ENCODE measurements around the gene RECQL5. TPM values are rescaled to one million over a fixed set of nuclear protein-coding genes. Genes with fewer than 3 reads are reported as not detected.

The RECQL5 gene
- total and polyA plus RNA-seq, 2 of the 8 experiments (the other 6 are each of a cell fraction or from before 2014, with no cell fraction given), result 15.1 to 41.1 TPM

DNA sequence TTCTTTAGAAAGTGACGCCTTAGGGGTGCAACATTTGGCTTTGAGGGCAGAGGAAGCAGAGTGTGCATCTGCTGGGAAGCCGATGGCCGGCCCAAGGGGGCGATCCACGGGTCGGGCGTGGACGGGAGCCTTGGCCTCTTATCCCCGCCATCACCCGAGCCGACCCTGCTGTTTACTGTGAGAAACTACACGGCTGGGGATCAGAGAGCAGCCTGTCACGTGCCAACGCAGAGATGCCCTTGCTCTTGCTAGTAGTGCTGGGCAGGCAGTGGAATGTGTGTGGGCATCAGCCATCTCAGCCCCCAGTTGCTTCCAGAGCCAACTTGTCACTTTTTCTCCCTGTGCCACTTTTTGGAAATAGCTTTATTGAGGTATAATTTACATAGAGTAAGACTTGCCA is 27.6 kb upstream of the RECQL5 start:
- Histone ChIP-seq H2BK20ac (ENCODE audit: low read length) (no peak overlapping the region), H2AK5ac (ENCODE audit: low read depth, low read length) (no peak overlapping the region), H3K18ac (ENCODE audit: extremely low read depth, low read length) (no peak overlapping the region), H3K4me2 (ENCODE audit: insufficient read depth in 1 of 2, low read depth in 2 of 2, low read length in 2 of 2) (no peak overlapping the region; a peak in 1 of 4 replicates), H4K91ac (replicated peaks; ENCODE audit: insufficient read length, low read length) (no peak overlapping the region), H3K23ac (ENCODE audit: insufficient read length) (no peak overlapping the region), H3K9me3 (ENCODE audit: insufficient read depth in 2 of 2, low read depth in 1 of 2, low read length in 1 of 2) (no peaks in the 10 kb centered on the region), H4K8ac (ENCODE audit: extremely low read depth, insufficient read depth, low read length) (no peak overlapping the region), H3K79me1 (ENCODE audit: low read depth, low read length) (peaks cover 10% of the 10 kb centered on the region), H3K36me3 (ENCODE audit: control insufficient read depth in 2 of 4, insufficient read depth in 4 of 4, low read length in 3 of 4) (peaks cover 2 to 9% (median 5%) of the 10 kb centered on the region in 4 experiments; a peak in 5 of 8 replicates), H3K27ac (ENCODE audit: low read depth, low read length) (no peak overlapping the region), H3K4me1 (replicated peaks in 1 of 4; ENCODE audit: control insufficient read depth in 3 of 4, insufficient read depth in 4 of 4, low read length in 3 of 4) (peaks cover 3 to 21% (median 7%) of the 10 kb centered on the region in 4 experiments), H3K56ac (replicated peaks; ENCODE audit: insufficient read length, low read depth, low read length) (no peak overlapping the region), H2AFZ (ENCODE audit: low read length) (no peak overlapping the region), H3K14ac (ENCODE audit: insufficient read length) (no peak overlapping the region), H4K5ac (ENCODE audit: insufficient read length, low read depth, low read length) (no peak overlapping the region), H3K27me3 (replicated peaks in 1 of 4; ENCODE audit: control insufficient read depth in 3 of 4, extremely low read depth in 1 of 4, insufficient read depth in 3 of 4, low read length in 3 of 4) (no peaks in the 10 kb centered on the region), H2BK12ac (ENCODE audit: low read depth, low read length) (no peak overlapping the region), H2BK15ac (ENCODE audit: low read length) (no peak overlapping the region), H2BK120ac (replicated peaks; ENCODE audit: low read depth, low read length) (no peak overlapping the region), H3K23me2 (ENCODE audit: low read depth, low read length) (no peaks in the 10 kb centered on the region), H3K4me3 (ENCODE audit: extremely low read depth in 1 of 4, insufficient read depth in 2 of 4, low read depth in 3 of 4, low read length in 4 of 4) (no peak overlapping the region), H3K79me2 (ENCODE audit: control insufficient read depth in 1 of 2, insufficient read depth in 2 of 2, low read length in 2 of 2) (peaks cover 0 to 31% of the 10 kb centered on the region in 2 experiments; a peak in 2 of 4 replicates), H2BK5ac (ENCODE audit: low read depth, low read length) (no peak overlapping the region), H4K20me1 (replicated peaks in 1 of 2; ENCODE audit: control insufficient read depth in 1 of 2, insufficient read depth in 2 of 2, low read length in 2 of 2) (peaks cover 6 to 14% of the 10 kb centered on the region in 2 experiments), H3K4ac (replicated peaks; ENCODE audit: insufficient read length, low read depth, low read length) (no peak overlapping the region), H3K9ac (replicated peaks in 1 of 4; ENCODE audit: extremely low read depth in 1 of 4, low read depth in 3 of 4, low read length in 3 of 4) (no peak overlapping the region)
- DNase-seq (ENCODE audit: low read depth in 1 of 2, low spot score in 2 of 2) (no peak), FAIRE-seq (no peak)
- ChIA-PET POLR2A (ENCODE audit: partially characterized antibody) (interaction anchor here (0.7 to 1.5 kb wide), 4 partner anchors 11 to 36 kb away, joined by 3 to 6 read pairs (median 4); no protein-coding TSS in a partner anchor), CTCF (ENCODE audit: partially characterized antibody) (interaction anchor here (0.6 to 6.8 kb wide), 10 partner anchors 8 to 170 kb away, joined by 3 to 48 read pairs (median 4); no protein-coding TSS in a partner anchor)
- TF ChIP-seq TCF12 (IDR thresholded peaks at IDR 0.05; ENCODE audit: low read depth, low read length), result no peak
- no peak for TF ChIP-seq SAP30 (IDR thresholded peaks at IDR 0.05; ENCODE audit: insufficient read depth, insufficient replicate concordance, low read length)
- no peak for TF ChIP-seq EGR1 (IDR thresholded peaks at IDR 0.05; ENCODE audit: borderline replicate concordance, low read depth, low read length)
- TF ChIP-seq, protein P1, sequence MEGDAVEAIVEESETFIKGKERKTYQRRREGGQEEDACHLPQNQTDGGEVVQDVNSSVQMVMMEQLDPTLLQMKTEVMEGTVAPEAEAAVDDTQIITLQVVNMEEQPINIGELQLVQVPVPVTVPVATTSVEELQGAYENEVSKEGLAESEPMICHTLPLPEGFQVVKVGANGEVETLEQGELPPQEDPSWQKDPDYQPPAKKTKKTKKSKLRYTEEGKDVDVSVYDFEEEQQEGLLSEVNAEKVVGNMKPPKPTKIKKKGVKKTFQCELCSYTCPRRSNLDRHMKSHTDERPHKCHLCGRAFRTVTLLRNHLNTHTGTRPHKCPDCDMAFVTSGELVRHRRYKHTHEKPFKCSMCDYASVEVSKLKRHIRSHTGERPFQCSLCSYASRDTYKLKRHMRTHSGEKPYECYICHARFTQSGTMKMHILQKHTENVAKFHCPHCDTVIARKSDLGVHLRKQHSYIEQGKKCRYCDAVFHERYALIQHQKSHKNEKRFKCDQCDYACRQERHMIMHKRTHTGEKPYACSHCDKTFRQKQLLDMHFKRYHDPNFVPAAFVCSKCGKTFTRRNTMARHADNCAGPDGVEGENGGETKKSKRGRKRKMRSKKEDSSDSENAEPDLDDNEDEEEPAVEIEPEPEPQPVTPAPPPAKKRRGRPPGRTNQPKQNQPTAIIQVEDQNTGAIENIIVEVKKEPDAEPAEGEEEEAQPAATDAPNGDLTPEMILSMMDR (IDR thresholded peaks at IDR 0.05; ENCODE audit: control extremely low read depth in 1 of 3, insufficient read depth in 1 of 3, low read depth in 1 of 3, low read length in 3 of 3), result no peak
- no peak for TF ChIP-seq HDAC2 (IDR thresholded peaks at IDR 0.05; ENCODE audit: borderline replicate concordance in 1 of 2, low read depth in 2 of 2, low read length in 2 of 2)
- no peak for TF ChIP-seq KDM4A (IDR thresholded peaks at IDR 0.05; ENCODE audit: low read depth, low read length, severe bottlenecking)
- TF ChIP-seq KDM5A (IDR thresholded peaks at IDR 0.05; ENCODE audit: low read length), result no peak
- no peak for TF ChIP-seq PHF8 (conservative IDR thresholded peaks at IDR 0.05; ENCODE audit: low read depth, low read length)
- no peak for TF ChIP-seq BCL11A (IDR thresholded peaks at IDR 0.05; ENCODE audit: low read depth in 2 of 2, low read length in 2 of 2)
- no peak for TF ChIP-seq POU5F1 (IDR thresholded peaks at IDR 0.05; ENCODE audit: low read depth, low read length)
- WGBS, 2 experiments (ENCODE audit: extremely low coverage in 1 of 2, insufficient coverage in 1 of 2, insufficient read length in 1 of 2, insufficient replicate concordance in 2 of 2, low coverage in 1 of 2, low lambda C conversion rate in 2 of 2, missing lambda C conversion rate in 1 of 2), result 81% methylated on average over 14 of the region's 14 CpGs; no CpG with 5 or more reads in 1 of the 2 experiments

All from H1 (cell line).